ENCODE results near the gene COL13A1. TPM values are rescaled to one million over a fixed set of nuclear protein-coding genes. Genes with fewer than 3 reads are reported as not detected.

COL13A1 gene
- total and polyA plus RNA-seq, 12 donors, result 0.54 to 7.6 (median 1.9) TPM

GRCh38 chr10:69911613-69912528, 110.2 kb downstream of the COL13A1 start:
- Histone ChIP-seq H3K4me3 (no peak overlapping the region), H3K36me3 (replicated peaks in 1 of 2) (no peaks in the 10 kb centered on the region), H3K27me3 (no peaks in the 10 kb centered on the region), H3K4me1 (replicated peaks in 1 of 2) (no peaks in the 10 kb centered on the region), H3K9me3 (replicated peaks in 1 of 3) (no peaks in the 10 kb centered on the region), H3K27ac (peak overlapping the region in 1 of 5 donors; percentile 40)
- WGBS, 4 donors, result 53 to 72% (median 66%) methylated on average over 16 to 18 of the region's 18 CpGs
- TF ChIP-seq POLR2A (IDR thresholded peaks at IDR 0.05), result no peak
- no peak for TF ChIP-seq CTCF (IDR thresholded peaks at IDR 0.05)
- DNase-seq, result peak in 1 of 7 donors; percentile 53
- intact Hi-C loops (cut with DNase I), result loop anchor here in 1 of 2 donors (10.0 kb wide), 1 partner anchor 267 kb away; no protein-coding TSS in a partner anchor

- no peaks in the 10 kb centered on the region for H3K27me3 ChIP-seq
- no peaks in the 10 kb centered on the region for H3K4me1 ChIP-seq (replicated peaks in 1 of 2)
- no peak for DNase-seq
- H3K9me3 ChIP-seq (replicated peaks in 1 of 3), result no peaks in the 10 kb centered on the region
- no peak overlapping the region for H3K4me3 ChIP-seq
- 44 to 60% (median 53%) methylated on average over 3 to 4 of the region's 4 CpGs for WGBS, 4 donors
- peak overlapping the region in 1 of 5 donors; percentile 12 for H3K27ac ChIP-seq
- intact Hi-C loops (cut with DNase I), result loop anchor here in 1 of 2 donors (10.0 kb wide), 1 partner anchor 268 kb away; no protein-coding TSS in a partner anchor
- TF ChIP-seq POLR2A (IDR thresholded peaks at IDR 0.05) (no peak), CTCF (IDR thresholded peaks at IDR 0.05) (no peak)
- no peaks in the 10 kb centered on the region for H3K36me3 ChIP-seq (replicated peaks in 1 of 2)
Observed at GRCh38 chr10:69912589-69912988, 110.9 kb downstream of the COL13A1 start.

- Histone ChIP-seq H3K36me3 (replicated peaks in 1 of 2) (no peaks in the 10 kb centered on the region), H3K27me3 (no peaks in the 10 kb centered on the region), H3K9me3 (replicated peaks in 1 of 3) (no peaks in the 10 kb centered on the region), H3K27ac (no peak overlapping the region), H3K4me1 (replicated peaks in 1 of 2) (no peaks in the 10 kb centered on the region), H3K4me3 (no peak overlapping the region)
- WGBS, 4 donors, result 80 to 82% (median 81%) methylated on average over 7 to 13 of the region's 13 CpGs
- intact Hi-C loops (cut with DNase I), result loop anchor here in 1 of 2 donors (10.0 kb wide), 1 partner anchor 269 kb away; no protein-coding TSS in a partner anchor
- DNase-seq, result no peak
- TF ChIP-seq POLR2A (IDR thresholded peaks at IDR 0.05) (no peak), CTCF (IDR thresholded peaks at IDR 0.05) (no peak)
Observed at GRCh38 chr10:69913606-69914382, 112.1 kb downstream of the COL13A1 start.

Measured in adrenal gland (tissue), 12 donors.